ENCODE data around the gene TMPRSS6. TPM values are rescaled to one million over a fixed set of nuclear protein-coding genes. Genes with fewer than 3 reads are reported as not detected.

TMPRSS6 gene
- total and polyA plus RNA-seq, 2 of the 8 experiments (the other 6 are each of a cell fraction or from before 2014, with no cell fraction given): 0.02 TPM; not detected in 1

DNA sequence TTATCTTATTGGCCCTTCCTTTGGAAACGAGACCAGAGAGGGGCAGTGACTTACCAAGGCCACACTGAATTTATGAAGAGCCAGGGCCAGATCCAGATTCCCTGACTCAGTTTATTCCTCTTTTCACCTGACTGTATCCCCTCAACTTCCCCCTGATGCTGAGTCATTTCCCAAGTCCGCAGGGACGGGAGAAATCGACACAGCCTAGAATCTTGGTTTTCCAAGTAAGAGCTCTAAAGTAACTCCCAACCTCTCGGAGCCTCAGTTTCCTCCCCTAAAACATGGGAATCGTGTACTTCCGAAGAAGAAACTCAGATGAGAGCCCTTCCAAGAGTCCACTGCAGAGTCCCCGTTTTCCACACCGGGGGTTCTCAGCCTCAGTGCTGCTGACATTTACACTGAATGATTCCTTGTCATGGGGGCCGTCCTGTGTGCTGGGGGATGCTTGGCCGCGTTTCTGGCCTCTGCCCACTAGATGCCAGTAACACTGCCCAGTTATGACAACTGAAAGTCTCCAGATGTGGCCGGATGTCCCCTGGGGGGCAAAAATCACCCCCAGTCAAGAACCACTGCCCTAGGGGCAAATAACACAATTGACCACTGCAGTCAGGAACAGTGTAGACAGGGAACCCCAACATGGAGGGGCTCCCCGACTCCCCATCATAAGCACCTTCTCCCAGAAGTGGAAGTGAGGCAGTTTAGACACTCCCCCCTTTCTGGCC is 78.8 kb downstream of the TMPRSS6 start:
- H2AK5ac ChIP-seq (ENCODE audit: low read depth, low read length): no peak overlapping the region
- WGBS, 2 experiments (ENCODE audit: extremely low coverage in 1 of 2, insufficient coverage in 1 of 2, insufficient read length in 1 of 2, insufficient replicate concordance in 2 of 2, low coverage in 1 of 2, low lambda C conversion rate in 2 of 2, missing lambda C conversion rate in 1 of 2): 83% methylated on average over 14 of the region's 14 CpGs; no CpG with 5 or more reads in 1 of the 2 experiments
- no peak overlapping the region for H3K9ac ChIP-seq (replicated peaks in 1 of 4; ENCODE audit: extremely low read depth in 1 of 4, low read depth in 3 of 4, low read length in 3 of 4)
- no peak overlapping the region for H2AFZ ChIP-seq (ENCODE audit: low read length)
- no peak overlapping the region for H3K14ac ChIP-seq (ENCODE audit: insufficient read length)
- H4K5ac ChIP-seq (ENCODE audit: insufficient read length, low read depth, low read length): no peak overlapping the region
- no peak overlapping the region for H2BK5ac ChIP-seq (ENCODE audit: low read depth, low read length)
- peak in 1 of 2 experiments; percentile 56 for DNase-seq (ENCODE audit: low read depth in 1 of 2, low spot score in 2 of 2)
- no peak overlapping the region for H4K91ac ChIP-seq (replicated peaks; ENCODE audit: insufficient read length, low read length)
- H3K36me3 ChIP-seq (ENCODE audit: control insufficient read depth in 2 of 4, insufficient read depth in 4 of 4, low read length in 3 of 4): peaks cover 0 to 36% (median 11%) of the 10 kb centered on the region in 4 experiments; a peak in 7 of 8 replicates
- no peak overlapping the region for H2BK20ac ChIP-seq (ENCODE audit: low read length)
- no peak overlapping the region for H3K4ac ChIP-seq (replicated peaks; ENCODE audit: insufficient read length, low read depth, low read length)
- TF ChIP-seq, protein P1, sequence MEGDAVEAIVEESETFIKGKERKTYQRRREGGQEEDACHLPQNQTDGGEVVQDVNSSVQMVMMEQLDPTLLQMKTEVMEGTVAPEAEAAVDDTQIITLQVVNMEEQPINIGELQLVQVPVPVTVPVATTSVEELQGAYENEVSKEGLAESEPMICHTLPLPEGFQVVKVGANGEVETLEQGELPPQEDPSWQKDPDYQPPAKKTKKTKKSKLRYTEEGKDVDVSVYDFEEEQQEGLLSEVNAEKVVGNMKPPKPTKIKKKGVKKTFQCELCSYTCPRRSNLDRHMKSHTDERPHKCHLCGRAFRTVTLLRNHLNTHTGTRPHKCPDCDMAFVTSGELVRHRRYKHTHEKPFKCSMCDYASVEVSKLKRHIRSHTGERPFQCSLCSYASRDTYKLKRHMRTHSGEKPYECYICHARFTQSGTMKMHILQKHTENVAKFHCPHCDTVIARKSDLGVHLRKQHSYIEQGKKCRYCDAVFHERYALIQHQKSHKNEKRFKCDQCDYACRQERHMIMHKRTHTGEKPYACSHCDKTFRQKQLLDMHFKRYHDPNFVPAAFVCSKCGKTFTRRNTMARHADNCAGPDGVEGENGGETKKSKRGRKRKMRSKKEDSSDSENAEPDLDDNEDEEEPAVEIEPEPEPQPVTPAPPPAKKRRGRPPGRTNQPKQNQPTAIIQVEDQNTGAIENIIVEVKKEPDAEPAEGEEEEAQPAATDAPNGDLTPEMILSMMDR (IDR thresholded peaks at IDR 0.05; ENCODE audit: control extremely low read depth in 1 of 3, insufficient read depth in 1 of 3, low read depth in 1 of 3, low read length in 3 of 3): peak; percentile 34 to 46 (median 44); a peak in 3 of 4 replicates
- TF ChIP-seq RNF2 (IDR thresholded peaks at IDR 0.05; ENCODE audit: borderline replicate concordance, low read depth, low read length, missing control alignments, poor library complexity, severe bottlenecking) (no peak), TEAD4 (IDR thresholded peaks at IDR 0.05; ENCODE audit: low read depth, low read length) (no peak), RAD21 (IDR thresholded peaks at IDR 0.05 in 1 of 2, conservative IDR thresholded peaks at IDR 0.05 in 1 of 2; ENCODE audit: low read depth in 2 of 2, low read length in 2 of 2) (peak; percentile 20 to 38; a peak in 3 of 4 replicates)
- TF ChIP-seq, protein P2, sequence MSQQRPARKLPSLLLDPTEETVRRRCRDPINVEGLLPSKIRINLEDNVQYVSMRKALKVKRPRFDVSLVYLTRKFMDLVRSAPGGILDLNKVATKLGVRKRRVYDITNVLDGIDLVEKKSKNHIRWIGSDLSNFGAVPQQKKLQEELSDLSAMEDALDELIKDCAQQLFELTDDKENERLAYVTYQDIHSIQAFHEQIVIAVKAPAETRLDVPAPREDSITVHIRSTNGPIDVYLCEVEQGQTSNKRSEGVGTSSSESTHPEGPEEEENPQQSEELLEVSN (IDR thresholded peaks at IDR 0.05): no peak
- no peaks in the 10 kb centered on the region for H3K27me3 ChIP-seq (replicated peaks in 1 of 4; ENCODE audit: control insufficient read depth in 3 of 4, extremely low read depth in 1 of 4, insufficient read depth in 3 of 4, low read length in 3 of 4)
- H3K79me1 ChIP-seq (ENCODE audit: low read depth, low read length): no peaks in the 10 kb centered on the region
- H4K8ac ChIP-seq (ENCODE audit: extremely low read depth, insufficient read depth, low read length): no peak overlapping the region
- POLR2A ChIA-PET (ENCODE audit: partially characterized antibody): interaction anchor here (1.2 to 5.0 kb wide), 4 partner anchors 12 to 70 kb away, joined by 3 to 33 read pairs (median 8); partner anchors contain the start of genes MPST and TST
- no peak overlapping the region for H3K56ac ChIP-seq (replicated peaks; ENCODE audit: insufficient read length, low read depth, low read length)
- CTCF ChIA-PET (ENCODE audit: partially characterized antibody): interaction anchor here (0.6 to 5.7 kb wide), 18 partner anchors 9 to 322 kb away, joined by 3 to 56 read pairs (median 4); partner anchors contain the start of genes MPST and TST
- no peak overlapping the region for H2BK12ac ChIP-seq (ENCODE audit: low read depth, low read length)
- no peak overlapping the region for H3K4me2 ChIP-seq (ENCODE audit: insufficient read depth in 1 of 2, low read depth in 2 of 2, low read length in 2 of 2)
- H4K20me1 ChIP-seq (replicated peaks in 1 of 2; ENCODE audit: control insufficient read depth in 1 of 2, insufficient read depth in 2 of 2, low read length in 2 of 2): peaks cover 4 to 14% of the 10 kb centered on the region in 2 experiments
- no peaks in the 10 kb centered on the region for H3K9me3 ChIP-seq (ENCODE audit: insufficient read depth in 2 of 2, low read depth in 1 of 2, low read length in 1 of 2)
- no peak overlapping the region for H2BK120ac ChIP-seq (replicated peaks; ENCODE audit: low read depth, low read length)
- H2BK15ac ChIP-seq (ENCODE audit: low read length): no peak overlapping the region
- H3K4me1 ChIP-seq (replicated peaks in 1 of 4; ENCODE audit: control insufficient read depth in 3 of 4, insufficient read depth in 4 of 4, low read length in 3 of 4): peaks cover 0 to 11% (median 6%) of the 10 kb centered on the region in 4 experiments; a peak in 5 of 7 replicates
- no peaks in the 10 kb centered on the region for H3K23me2 ChIP-seq (ENCODE audit: low read depth, low read length)
- H3K23ac ChIP-seq (ENCODE audit: insufficient read length): no peak overlapping the region
- no peak overlapping the region for H3K18ac ChIP-seq (ENCODE audit: extremely low read depth, low read length)
- H3K79me2 ChIP-seq (ENCODE audit: control insufficient read depth in 1 of 2, insufficient read depth in 2 of 2, low read length in 2 of 2): no peaks in the 10 kb centered on the region
- H3K27ac ChIP-seq (ENCODE audit: low read depth, low read length): no peak overlapping the region
- H3K4me3 ChIP-seq (ENCODE audit: extremely low read depth in 1 of 4, insufficient read depth in 2 of 4, low read depth in 3 of 4, low read length in 4 of 4): no peak overlapping the region
- FAIRE-seq: no peak
